Right ventricle myocardium superior (tissue), 1 donor: ENCODE data around the gene KLHL36. TPM values are rescaled to one million over a fixed set of nuclear protein-coding genes. Genes with fewer than 3 reads are reported as not detected.

Experiments
- ATAC-seq: fragments of 200-7000 bp; cut with Tn5 transposase; one replicate; pipeline ENCODE4 v1.9.1; 2020; ENCODE audit warnings: mild to moderate bottlenecking; ENCODE audit not compliant: poor library complexity
- DNase-seq: peaks from one replicate; pipeline ENCODE4 v3.0.0-alpha.2; 2020
- intact Hi-C: fragments of 100-400 bp; cut with DNase I; formaldehyde crosslinking; loops from one replicate; pipeline ENCODE4 v1.11.2; 2022
- total RNA-seq: library from RNA; stranded (reverse); fragmentation: NEBNext Ultra II Directional; extraction: Animal tissue kit (Norgen Biotek cat#: 25700); gene quantifications from one replicate; pipeline ENCODE4 v1.2.1, GENCODE V29; 2021
- donor health status: DM: no; HTN: yes; CAD: no; lungs with severe emphysema.

Gene KLHL36
- total RNA-seq, 1 donor from 2014 or later = 66.1 TPM

DNA sequence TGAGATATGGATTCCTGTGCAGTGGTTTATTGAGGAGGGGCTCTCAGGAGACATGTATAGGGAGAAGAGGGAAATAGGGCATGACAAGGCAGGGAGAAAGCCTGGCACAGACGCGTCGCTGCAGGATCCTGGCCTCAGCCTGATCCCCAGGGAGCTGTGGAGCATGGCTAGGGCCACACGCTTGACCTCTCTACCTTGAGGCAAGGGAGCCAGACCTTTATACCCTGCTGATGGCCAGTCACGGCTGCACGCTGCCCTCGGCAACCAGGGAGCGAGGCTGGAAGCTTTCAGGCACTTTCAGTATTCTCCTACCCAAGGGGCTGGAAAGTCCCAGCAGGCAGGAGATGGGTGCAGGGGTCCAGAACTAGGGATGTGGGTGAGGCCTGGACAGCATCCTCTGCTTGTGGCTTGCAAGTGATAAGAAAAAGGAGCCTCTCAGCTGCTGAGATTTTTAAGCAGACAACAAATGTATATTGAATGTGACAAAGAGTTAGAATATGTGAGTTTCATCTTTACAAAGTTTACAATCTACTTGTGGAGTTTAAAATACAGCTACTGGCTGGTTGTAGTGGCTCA is 10.0 kb upstream of the KLHL36 start:
- ATAC-seq (no peak), DNase-seq (no peak)
- intact Hi-C loops = no loop called here

DNA sequence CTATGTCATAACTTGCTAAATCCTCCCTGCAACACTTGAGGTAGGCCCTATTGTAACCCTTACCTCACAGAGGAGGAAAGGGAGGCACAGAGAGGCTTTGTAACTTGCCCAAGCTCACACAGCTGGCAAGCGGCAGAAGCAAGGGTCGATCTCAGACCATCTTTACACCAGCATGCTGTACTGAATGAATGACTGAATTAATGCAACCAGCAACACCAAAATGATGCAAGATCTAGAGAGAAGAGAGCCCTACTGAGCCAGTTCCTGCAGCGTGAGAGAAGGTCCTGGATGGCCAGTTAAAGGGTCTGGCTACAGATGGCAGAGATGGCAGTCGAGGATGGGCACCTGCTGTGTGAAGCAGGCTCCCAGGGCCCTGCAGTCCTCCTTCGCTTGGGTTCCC is 8.2 kb upstream of the KLHL36 start:
- DNase-seq (no peak), ATAC-seq (no peak)
- intact Hi-C loops = no loop called here

DNA sequence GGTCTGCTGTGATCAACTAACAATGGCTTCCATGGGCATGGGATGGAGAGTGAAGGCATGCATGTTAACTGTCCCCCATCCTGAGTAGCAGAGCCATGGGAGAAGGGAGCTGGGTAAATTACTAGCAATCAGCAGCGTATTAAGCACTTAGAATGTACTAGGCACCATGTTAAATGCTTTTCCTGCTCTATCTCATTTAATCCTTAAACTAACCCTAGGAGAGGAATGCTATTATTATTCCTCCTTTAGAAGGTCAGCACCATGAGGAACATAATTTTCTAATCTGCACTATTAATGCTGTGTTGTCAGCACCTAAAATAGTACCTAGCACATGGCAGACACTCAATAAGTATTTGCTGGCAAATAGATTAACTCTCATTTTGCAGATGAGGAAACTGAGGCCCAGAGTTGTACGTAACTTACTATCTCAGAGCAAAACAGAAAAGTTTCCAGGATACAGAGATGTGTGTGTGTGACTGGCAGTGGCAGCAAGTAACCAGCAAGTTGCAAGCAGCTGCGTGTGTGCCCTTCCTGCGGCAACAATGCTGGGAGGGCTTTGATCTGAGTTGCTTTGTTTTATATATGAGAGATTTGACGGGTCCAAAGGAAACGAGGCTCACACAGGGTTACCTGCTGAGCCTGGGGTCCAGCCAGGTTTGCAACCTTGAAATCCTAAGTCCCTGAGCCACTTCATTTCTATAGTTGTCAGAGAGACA is 6.5 kb upstream of the KLHL36 start:
- ATAC-seq = no peak
- intact Hi-C loops = no loop called here

DNA sequence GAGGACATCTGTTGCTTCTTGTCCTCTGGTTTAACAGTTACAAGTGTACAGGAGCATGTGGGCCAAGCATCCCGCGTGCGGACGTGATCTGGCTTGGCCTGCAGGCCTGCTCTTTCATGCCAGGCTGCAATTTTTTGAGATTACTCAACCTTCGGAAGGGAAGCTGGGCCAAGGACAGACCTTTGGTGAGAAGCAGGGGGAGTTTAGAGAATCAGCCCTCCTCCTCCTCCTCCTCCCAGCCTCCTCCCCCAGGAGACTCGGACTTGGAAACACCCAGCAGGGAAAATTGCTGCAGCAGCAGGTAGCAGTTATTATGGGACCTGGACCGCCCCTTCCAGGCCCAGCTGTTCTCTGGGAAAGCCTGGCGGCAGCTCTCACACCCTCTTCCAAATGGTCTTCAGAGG is 5.1 kb upstream of the KLHL36 start:
- peak; percentile 89 for DNase-seq
- ATAC-seq = peak; percentile 86
- intact Hi-C loops = no loop called here

More for the DNA sequence above, 6.5 kb upstream of the KLHL36 start:
- DNase-seq = no peak

DNA sequence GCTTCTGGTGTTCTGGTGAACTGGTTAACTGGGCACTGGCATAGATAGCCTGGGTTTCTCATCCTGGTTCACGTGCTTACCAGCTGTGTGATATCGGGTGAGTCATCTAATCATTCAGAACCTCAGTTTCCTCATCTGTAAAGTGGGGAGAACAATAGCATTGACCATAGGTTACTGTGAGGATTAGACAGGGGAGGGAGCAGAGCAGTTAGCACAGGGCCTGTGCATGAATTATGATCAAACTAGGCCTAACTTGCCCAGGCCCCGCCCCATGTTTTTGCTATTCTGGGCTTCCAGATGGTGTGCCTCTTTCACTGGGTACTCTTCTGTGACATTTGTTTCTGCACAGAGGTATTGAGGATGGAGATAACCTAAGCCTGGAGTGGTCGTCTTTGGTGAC is 4.6 kb upstream of the KLHL36 start:
- intact Hi-C loops = no loop called here
- peak; percentile 4 for ATAC-seq
- DNase-seq = no peak

DNA sequence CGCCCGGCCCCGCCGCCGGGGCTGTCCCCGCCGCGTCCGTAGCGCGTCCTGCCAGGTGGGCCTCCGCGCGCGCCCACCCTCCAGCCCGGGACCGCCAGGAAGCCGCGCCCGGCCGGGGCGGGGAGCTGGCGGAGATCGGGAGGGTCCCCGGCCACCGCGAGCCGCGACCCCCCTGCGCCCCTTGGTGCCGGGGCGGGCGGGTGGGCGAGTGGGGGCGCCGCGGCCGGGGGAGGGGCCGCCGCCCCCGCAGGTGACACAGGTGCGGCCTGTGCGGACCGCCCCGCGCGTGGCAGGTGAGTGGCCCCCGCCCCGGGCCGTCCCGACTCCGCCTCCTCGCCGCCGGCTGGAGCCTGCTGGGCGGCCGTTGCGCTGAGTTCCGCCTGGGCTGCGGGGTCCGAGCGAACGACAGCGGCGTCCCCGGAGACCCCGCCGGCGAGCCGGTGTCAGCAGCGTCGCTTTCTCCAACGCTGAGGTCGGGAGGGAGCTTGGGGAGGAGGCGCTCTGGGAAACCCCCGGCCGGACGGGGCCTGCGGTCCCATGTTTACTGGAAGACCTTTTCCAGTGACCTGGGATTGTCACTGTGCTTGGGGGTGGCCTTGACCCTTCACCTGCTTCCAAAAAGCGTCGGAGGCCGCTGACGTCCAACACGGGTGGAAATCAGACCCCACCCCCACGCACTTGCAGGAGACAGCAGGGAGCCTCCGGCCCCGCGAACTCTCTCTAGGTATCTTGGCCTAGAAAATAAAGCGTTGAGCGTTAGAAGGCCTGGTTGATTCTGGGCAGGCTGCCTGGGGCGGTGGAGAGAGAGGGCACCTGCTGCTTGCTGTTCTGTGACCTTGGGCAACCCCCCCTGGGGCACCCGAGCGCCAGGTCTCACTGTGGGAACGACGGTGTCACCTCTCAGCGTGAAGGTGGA is 542 bp downstream of the KLHL36 start:
- intact Hi-C loops = no loop called here
- ATAC-seq = peak; percentile 66
- DNase-seq = peak; percentile 75

DNA sequence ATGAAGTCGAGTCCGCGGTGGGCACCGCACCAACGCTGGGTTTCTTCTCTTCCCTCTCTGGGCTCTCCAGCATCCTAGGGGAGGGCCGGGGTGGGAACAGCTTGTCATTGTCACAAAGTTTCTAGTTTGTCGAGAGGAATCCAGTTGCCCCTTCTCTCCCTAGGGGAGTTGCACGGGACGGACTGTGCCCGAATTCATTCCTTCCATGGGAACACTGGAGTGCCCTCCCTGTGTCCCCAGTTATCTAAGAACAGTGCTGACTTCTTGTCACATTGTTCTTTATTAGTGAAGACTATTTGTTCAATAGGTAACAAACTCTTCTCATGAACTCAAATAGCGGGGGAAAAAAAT is 1.2 kb downstream of the KLHL36 start:
- intact Hi-C loops = no loop called here
- DNase-seq (no peak), ATAC-seq (peak; percentile 47)

DNA sequence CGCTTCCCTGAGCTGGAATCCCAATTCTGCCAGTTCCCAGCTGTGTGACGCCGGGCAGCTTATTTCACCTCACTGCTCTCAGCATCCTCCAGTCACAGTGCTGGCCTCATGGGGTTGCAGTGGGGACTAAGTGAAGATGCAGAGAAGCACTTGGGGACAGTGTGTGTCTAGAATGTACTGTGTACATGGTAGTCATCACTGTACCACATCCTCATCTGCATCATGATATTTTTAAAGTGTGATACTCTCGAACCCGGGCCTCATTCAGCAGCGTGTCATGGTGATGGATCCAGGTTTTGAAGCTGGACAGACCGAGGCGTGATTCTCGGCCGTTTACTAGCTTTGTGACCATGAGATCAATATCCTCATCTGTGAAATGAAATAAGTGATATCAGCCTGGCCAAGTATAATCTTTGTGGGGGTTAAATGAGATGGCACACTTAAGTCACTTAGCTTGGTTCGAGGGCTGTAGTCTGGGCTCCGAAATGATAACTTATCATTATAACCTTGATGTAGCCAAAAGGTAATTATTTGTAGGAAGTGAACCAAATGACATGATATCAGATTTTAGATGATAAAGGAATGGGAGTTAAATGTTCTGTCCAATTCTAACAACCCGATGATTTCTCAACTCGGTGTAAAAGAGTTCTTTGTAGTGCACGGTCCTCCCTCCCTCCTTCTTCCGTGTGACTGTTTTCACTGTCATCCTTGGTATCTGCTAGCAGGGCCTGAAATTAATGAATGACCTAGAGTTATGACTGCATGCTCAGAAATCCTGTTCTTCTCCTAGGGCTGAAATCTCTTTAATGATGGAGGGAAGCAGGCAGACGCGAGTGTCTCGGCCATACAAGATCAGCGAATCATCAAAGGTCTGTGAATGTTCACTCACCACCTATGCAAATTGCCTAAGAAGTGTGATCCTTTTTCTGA is 2.0 kb downstream of the KLHL36 start:
- ATAC-seq (no peak), DNase-seq (no peak)
- intact Hi-C loops = no loop called here

DNA sequence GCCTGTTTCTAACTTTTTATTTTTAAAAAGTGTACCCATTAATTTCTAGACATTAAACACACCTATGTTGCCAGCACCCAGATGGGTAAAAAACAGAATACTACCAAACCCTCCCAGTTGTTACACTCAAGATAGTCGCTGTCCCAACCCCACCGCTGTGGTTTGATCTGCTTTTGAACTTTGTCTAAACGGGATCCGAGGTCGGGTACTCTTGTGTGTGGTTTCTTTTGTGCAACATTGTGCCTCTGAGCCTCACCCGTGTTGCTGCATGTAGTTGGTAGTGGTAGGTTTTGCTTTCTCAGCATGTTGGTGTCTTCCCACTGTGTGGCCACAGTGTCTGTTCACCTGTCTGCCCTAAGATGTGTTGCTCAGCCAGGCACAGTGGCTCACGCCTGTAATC is 4.3 kb downstream of the KLHL36 start:
- intact Hi-C loops = no loop called here
- ATAC-seq (no peak), DNase-seq (no peak)

DNA sequence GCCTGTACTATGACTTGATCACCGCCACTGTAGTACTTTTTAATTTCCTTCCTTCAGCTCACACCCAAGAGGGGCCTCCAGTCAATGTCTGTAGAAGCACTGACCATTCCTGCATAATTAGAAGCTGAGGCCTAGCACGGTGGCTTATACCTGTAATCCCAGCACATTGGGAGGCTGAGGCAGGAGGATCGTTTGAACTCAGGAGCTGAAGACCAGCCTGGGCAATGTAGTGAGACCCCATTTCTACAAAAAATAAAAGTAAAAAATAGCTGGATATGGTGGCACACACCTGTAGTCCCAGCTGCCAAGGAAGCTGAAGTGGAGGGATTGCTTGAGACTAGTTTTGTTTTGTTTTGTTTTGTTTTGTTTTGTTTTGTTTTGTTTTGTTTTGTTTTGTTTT is 5.9 kb downstream of the KLHL36 start:
- DNase-seq (no peak), ATAC-seq (no peak)
- intact Hi-C loops = no loop called here

DNA sequence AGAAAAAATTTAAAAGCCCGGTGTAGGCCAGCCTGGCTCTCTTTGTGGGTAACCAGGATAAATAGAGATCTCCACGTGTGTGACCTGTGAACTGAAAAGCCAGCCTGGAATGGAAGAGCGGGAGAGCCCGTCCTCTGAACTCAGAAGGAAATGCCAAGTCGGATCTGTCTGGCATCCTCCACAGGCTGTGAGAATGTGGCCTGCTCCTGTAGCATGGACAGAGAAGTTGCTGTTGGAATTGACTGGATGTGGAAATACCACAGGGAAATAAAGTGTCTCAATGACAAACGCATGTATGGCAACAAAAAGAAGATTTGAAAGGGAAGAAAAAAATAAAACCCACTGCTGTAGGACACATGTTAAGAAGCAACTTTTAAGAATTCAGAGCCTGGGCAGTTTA is 6.7 kb downstream of the KLHL36 start:
- DNase-seq (no peak), ATAC-seq (no peak)
- intact Hi-C loops = no loop called here

DNA sequence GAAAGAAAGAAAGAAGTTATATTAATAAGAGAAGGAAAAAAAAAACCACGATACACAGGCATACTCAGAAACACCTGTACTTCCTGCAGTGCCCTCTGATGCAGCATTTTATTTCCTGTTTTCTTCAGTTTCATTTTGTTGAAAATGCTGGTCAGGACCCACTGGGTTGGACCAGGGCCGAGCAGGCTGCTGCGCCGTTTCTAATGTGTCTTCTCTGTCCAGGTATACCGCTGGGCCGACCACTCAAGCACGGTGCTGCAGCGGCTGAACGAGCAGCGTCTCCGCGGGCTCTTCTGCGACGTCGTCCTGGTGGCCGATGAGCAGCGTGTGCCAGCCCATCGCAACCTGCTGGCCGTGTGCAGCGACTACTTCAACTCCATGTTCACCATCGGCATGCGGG is 8.3 kb downstream of the KLHL36 start:
- no peak for DNase-seq
- intact Hi-C loops = no loop called here
- ATAC-seq = no peak

DNA sequence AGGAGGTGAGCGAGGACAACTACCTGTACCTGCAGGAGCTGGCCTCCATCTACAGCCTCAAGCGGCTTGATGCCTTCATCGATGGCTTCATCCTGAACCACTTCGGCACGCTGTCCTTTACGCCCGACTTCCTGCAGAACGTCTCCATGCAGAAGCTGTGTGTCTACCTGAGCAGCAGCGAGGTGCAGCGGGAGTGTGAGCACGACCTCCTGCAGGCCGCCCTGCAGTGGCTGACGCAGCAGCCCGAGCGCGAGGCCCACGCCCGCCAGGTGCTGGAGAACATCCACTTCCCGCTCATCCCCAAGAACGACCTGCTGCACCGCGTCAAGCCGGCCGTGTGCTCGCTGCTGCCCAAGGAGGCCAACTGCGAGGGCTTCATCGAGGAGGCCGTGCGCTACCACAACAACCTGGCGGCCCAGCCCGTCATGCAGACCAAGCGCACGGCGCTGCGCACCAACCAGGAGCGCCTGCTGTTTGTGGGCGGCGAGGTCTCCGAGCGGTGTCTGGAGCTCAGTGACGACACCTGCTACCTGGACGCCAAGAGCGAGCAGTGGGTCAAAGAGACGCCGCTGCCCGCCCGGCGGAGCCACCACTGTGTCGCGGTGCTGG is 9.0 kb downstream of the KLHL36 start:
- DNase-seq = no peak
- intact Hi-C loops = no loop called here
- ATAC-seq = no peak

DNA sequence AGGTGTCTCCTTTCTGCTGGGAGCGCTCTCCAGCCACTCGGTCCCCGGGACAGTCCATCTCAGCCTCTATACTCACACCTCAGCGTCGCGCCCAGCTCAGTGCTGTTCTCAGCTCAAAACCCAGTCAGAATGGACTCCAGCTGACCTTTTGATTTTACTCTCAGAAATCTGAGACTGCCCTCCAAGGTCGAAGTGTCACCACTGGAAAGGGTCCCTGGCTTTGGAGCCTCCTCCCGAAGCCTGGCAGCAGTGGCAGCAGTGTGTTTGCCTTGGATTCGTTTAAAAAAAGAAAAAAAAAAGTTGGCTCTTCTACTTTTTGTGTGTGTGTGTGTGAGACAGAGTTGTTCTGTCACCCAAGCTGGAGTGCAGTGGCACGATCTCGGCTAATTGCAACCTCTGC is 10.4 kb downstream of the KLHL36 start:
- DNase-seq = no peak
- intact Hi-C loops = no loop called here
- ATAC-seq = no peak

DNA sequence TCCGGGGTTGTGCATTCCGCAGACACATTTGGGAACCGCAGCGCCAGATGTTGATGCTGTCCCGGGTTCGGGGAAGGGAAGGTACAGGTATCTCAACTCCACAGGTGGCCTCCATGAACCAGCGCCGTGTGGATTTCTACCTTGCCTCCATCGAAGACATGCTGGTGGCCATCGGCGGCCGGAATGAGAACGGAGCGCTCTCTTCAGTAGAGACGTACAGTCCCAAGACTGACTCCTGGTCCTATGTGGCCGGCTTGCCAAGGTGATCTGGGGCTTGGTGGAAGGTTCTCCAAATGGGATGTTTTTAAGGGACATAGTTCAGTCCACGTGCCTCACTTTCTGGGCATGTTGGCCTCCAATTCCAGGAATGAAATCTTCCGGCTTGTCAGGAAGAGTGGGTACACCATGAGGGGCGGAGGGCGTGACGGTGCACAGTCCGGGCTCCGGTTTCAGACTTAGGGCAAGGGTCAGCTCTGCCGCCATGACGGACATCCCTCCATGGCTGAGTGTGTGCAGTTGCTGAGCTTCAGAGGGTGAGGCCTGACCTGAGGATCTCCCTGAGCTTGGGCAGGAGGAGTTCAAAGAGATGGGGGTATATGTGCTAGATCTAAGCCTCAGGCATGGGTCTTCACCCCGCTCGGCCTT is 11.5 kb downstream of the KLHL36 start:
- intact Hi-C loops = no loop called here
- no peak for DNase-seq
- ATAC-seq = no peak

DNA sequence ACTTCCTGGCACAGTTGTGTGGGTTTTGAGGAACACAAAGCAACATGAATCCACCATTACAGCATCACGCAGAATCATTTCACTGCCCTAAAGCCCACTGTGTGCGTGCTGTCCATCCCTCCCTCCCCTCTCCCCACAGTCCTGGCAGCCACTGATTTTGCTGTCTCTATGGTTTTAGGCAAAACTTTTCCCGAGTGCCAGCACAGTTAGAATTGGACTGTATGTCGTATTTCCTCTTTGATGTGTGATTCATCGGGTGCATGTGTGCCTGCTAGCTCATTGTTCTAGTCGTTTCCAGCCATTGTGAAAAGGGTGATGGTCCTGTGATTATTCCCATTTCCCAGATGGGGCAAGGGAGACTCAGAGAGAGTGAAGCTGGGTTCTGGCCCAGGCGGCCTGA is 12.7 kb downstream of the KLHL36 start:
- ATAC-seq (no peak), DNase-seq (no peak)
- intact Hi-C loops = no loop called here

DNA sequence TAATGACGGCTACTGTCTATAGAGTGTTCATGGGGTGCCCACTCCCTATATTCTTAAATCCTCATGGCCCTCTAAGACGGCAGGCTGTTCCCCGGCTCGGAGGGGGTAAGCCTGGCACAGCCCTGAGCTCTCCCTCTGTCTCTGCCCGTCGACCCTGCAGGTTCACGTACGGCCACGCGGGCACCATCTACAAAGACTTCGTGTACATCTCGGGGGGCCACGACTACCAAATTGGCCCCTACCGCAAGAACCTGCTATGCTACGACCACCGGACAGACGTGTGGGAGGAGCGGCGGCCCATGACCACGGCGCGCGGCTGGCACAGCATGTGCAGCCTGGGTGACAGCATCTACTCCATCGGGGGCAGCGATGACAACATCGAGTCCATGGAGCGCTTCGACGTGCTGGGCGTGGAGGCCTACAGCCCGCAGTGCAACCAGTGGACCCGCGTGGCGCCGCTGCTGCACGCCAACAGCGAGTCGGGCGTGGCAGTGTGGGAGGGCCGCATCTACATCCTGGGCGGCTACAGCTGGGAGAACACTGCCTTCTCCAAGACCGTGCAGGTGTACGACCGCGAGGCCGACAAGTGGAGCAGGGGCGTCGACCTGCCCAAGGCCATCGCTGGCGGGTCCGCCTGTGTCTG is 13.2 kb downstream of the KLHL36 start:
- intact Hi-C loops = no loop called here
- DNase-seq (no peak), ATAC-seq (no peak)

DNA sequence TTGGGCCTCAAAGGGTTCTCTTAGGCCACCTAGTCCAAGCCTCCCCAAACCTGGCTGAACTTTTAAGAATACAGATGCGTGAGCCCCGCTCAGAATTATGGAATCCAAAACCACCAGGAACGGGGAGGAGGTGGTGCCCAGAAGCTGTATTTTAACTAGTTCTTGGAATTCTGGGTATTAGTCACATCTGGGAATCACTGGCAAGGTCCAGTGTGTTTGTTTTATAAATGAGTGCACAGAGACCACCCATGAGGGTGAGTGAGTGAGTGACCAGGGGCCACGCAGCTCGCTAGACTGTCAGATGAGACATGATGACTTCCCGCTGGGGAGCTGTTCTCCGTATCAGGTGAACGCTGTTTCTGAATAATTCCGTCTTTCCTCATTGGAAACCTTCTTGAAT is 14.2 kb downstream of the KLHL36 start:
- no peak for DNase-seq
- ATAC-seq = no peak
- intact Hi-C loops = no loop called here
